Tibial nerve (tissue), 4 donors: ENCODE results near the gene GRID1.

Experiments
- EP300 ChIP-seq, 2 donors: sonication (generic); formaldehyde crosslinking; IDR thresholded peaks; one replicate each; pipeline ENCODE4 v1.6.1; 2017; ENCODE audit warnings: antibody characterized with exemption in 2 of 2, mild to moderate bottlenecking in 1 of 2
- TF ChIP-seq, protein P1 (sequence below), 5 experiments: fragments of 200-600 bp in 3 of 5; fragments of 450-650 bp in 2 of 5; sonication (generic) in 3 of 5; IDR thresholded peaks; one replicate each; pipeline ENCODE4 v1.5.1; 2016 to 2019; ENCODE audit warnings: antibody characterized with exemption in 5 of 5, mild to moderate bottlenecking in 3 of 5, moderate library complexity in 2 of 5

DNA sequence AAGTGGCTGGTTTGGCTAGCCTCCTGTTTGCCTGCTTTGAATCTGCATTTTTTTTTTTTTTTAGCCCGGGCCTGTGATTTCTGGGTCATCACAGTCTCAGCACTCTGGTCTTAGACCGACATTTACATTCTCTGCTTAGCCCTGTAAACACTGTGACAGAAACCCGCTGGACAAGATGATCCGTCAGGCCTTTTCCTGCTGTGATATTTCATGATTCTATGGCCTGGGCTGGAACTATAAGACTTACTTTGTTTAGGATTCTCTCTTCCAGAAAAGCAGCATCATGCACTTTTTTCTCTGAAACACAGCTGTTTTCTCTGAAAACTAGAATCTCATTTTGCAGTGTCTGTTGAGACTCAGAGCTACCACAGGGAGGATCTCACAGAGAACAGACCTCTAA lies 705.5 kb downstream of the GRID1 start:
- TF ChIP-seq, protein P1, sequence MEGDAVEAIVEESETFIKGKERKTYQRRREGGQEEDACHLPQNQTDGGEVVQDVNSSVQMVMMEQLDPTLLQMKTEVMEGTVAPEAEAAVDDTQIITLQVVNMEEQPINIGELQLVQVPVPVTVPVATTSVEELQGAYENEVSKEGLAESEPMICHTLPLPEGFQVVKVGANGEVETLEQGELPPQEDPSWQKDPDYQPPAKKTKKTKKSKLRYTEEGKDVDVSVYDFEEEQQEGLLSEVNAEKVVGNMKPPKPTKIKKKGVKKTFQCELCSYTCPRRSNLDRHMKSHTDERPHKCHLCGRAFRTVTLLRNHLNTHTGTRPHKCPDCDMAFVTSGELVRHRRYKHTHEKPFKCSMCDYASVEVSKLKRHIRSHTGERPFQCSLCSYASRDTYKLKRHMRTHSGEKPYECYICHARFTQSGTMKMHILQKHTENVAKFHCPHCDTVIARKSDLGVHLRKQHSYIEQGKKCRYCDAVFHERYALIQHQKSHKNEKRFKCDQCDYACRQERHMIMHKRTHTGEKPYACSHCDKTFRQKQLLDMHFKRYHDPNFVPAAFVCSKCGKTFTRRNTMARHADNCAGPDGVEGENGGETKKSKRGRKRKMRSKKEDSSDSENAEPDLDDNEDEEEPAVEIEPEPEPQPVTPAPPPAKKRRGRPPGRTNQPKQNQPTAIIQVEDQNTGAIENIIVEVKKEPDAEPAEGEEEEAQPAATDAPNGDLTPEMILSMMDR (IDR thresholded peaks at IDR 0.05): no peak
- no peak for TF ChIP-seq EP300 (IDR thresholded peaks at IDR 0.05)
